GM23338 (cell line): ENCODE measurements around the gene SREK1IP1. TPM values are rescaled to one million over a fixed set of nuclear protein-coding genes. Genes with fewer than 3 reads are reported as not detected.
A peak's percentile ranks its signal among the peaks of the same experiment; 100 is the strongest.

Experiments
- ATAC-seq: fragments of 200-7000 bp; cut with Tn5 transposase; 3 replicates; pipeline ENCODE4 v1.9.1; 2020
- DNase-seq: peaks from one replicate; pipeline ENCODE4 v3.0.0-alpha.2; 2015; ENCODE audit warnings: low spot score
- H2AFZ ChIP-seq: fragments of 200-600 bp; sonication (generic); 2 replicates; pipeline ENCODE4 v1.8.0; 2016; ENCODE audit warnings: antibody characterized with exemption, mild to moderate bottlenecking, moderate library complexity
- H3F3A ChIP-seq: fragments of 200-600 bp; sonication (generic); replicated peaks from 2 replicates; pipeline ENCODE4 v1.8.0; 2017; ENCODE audit warnings: antibody characterized with exemption, mixed run types, low read depth
- H3K27ac ChIP-seq: fragments of 200-600 bp; sonication (generic); 2 replicates; pipeline ENCODE4 v1.6.1; 2016; ENCODE audit warnings: low read depth
- H3K27me3 ChIP-seq: fragments of 200-600 bp; sonication (generic); 2 replicates; pipeline ENCODE4 v1.8.0; 2016; ENCODE audit warnings: mild to moderate bottlenecking, mixed run types, moderate library complexity; ENCODE audit not compliant: insufficient read depth
- H3K36me3 ChIP-seq: fragments of 200-600 bp; sonication (generic); 2 replicates; pipeline ENCODE4 v1.8.0; 2016; ENCODE audit warnings: mild to moderate bottlenecking; ENCODE audit not compliant: insufficient read depth
- H3K4me1 ChIP-seq: fragments of 200-600 bp; sonication (generic); 2 replicates; pipeline ENCODE4 v1.8.0; 2016; ENCODE audit warnings: mild to moderate bottlenecking, moderate library complexity; ENCODE audit not compliant: insufficient read depth
- H3K4me2 ChIP-seq: fragments of 200-600 bp; sonication (generic); 2 replicates; pipeline ENCODE4 v1.7.1; 2017; ENCODE audit warnings: mixed run types
- H3K4me3 ChIP-seq: fragments of 200-600 bp; sonication (generic); 2 replicates; pipeline ENCODE4 v1.6.1; 2016; ENCODE audit warnings: mixed run types
- H3K79me2 ChIP-seq: fragments of 200-600 bp; sonication (generic); replicated peaks from 2 replicates; pipeline ENCODE4 v1.8.0; 2017; ENCODE audit warnings: mild to moderate bottlenecking; ENCODE audit not compliant: insufficient read depth
- H3K9me2 ChIP-seq: fragments of 200-600 bp; sonication (generic); 2 replicates; pipeline ENCODE4 v1.8.0; 2017; ENCODE audit not compliant: insufficient read depth
- H4K20me1 ChIP-seq: fragments of 200-600 bp; sonication (generic); replicated peaks from 2 replicates; pipeline ENCODE4 v1.8.0; 2017; ENCODE audit warnings: mild to moderate bottlenecking; ENCODE audit not compliant: insufficient read depth
- H3K27ac Mint-ChIP-seq: 2 replicates; pipeline ENCODE4 v1.8.0; 2020; ENCODE audit warnings: inconsistent platforms, mild to moderate bottlenecking, moderate library complexity, mixed read lengths
- H3K27me3 Mint-ChIP-seq: 3 replicates; pipeline ENCODE4 v1.8.0; 2022; ENCODE audit warnings: low read depth, mild to moderate bottlenecking, moderate library complexity, mixed read lengths, inconsistent platforms; ENCODE audit not compliant: insufficient read depth, poor library complexity
- H3K36me3 Mint-ChIP-seq: 3 replicates; pipeline ENCODE4 v1.8.0; 2021; ENCODE audit warnings: low read depth, mild to moderate bottlenecking, inconsistent platforms, moderate library complexity, mixed read lengths
- H3K4me1 Mint-ChIP-seq: 3 replicates; pipeline ENCODE4 v1.8.0; 2020; ENCODE audit warnings: mild to moderate bottlenecking, inconsistent platforms, mixed read lengths
- H3K4me3 Mint-ChIP-seq: 3 replicates; pipeline ENCODE4 v1.8.0; 2021; ENCODE audit warnings: moderate library complexity, mild to moderate bottlenecking, inconsistent platforms, mixed read lengths
- H3K9me3 Mint-ChIP-seq: 3 replicates; pipeline ENCODE4 v1.8.0; 2020; ENCODE audit warnings: moderate library complexity, mild to moderate bottlenecking, inconsistent platforms, mixed read lengths
- CTCF ChIP-seq, 2 experiments: fragments of 200-600 bp in 1 of 2; sonication (generic) in 1 of 2; conservative IDR thresholded peaks; 2 replicates each; pipeline versions ENCODE4 v1.5.1 to v1.6.1; 2016 to 2017; ENCODE audit warnings: antibody characterized with exemption in 2 of 2, low read depth in 2 of 2, mild to moderate bottlenecking in 2 of 2, moderate library complexity in 1 of 2
- EZH2 ChIP-seq: fragments of 200-600 bp; sonication (generic); IDR thresholded peaks from one replicate; pipeline ENCODE4 v1.8.0; 2017; ENCODE audit warnings: antibody characterized with exemption, mild to moderate bottlenecking, low read depth; ENCODE audit not compliant: unreplicated experiment
- EZH2phosphoT487 ChIP-seq: fragments of 200-600 bp; sonication (generic); IDR thresholded peaks from one replicate; pipeline ENCODE4 v1.8.1; 2018; ENCODE audit warnings: antibody characterized with exemption; ENCODE audit not compliant: unreplicated experiment
- NANOG ChIP-seq: IDR thresholded peaks from 2 replicates; pipeline ENCODE4 v1.6.1; 2016; ENCODE audit warnings: antibody characterized with exemption, borderline replicate concordance
- REST ChIP-seq: IDR thresholded peaks from one replicate; pipeline ENCODE4 v1.6.1; 2018; ENCODE audit warnings: antibody characterized with exemption; ENCODE audit not compliant: unreplicated experiment
- ZNF331 ChIP-seq: fragments of 250-450 bp; sonication (Bioruptor Pico); IDR thresholded peaks from 2 replicates; pipeline ENCODE4 v1.5.0; 2020; ENCODE audit warnings: low read depth, mild to moderate bottlenecking, moderate library complexity
- ZNF462 ChIP-seq: fragments of 250-450 bp; sonication (Bioruptor Pico); IDR thresholded peaks from 2 replicates; pipeline ENCODE4 v1.5.0; 2020; ENCODE audit warnings: mild to moderate bottlenecking, moderate library complexity
- polyA plus RNA-seq: library from polyadenylated mRNA; unstranded; fragments of >200 nt; fragmentation: Nextera tagmentation; extraction: Ambion mirVana; gene quantifications from 2 replicates; pipeline ENCODE4 v1.2.1, GENCODE V29; 2016
- total RNA-seq: library from RNA; depleted of rRNA; stranded (reverse); fragments of >200 nt; shearing (Covaris generic); gene quantifications from 2 replicates; pipeline ENCODE4 v1.2.3, GENCODE V29; 2014
- TF ChIP-seq, protein P1 (sequence below): IDR thresholded peaks from 2 replicates; pipeline ENCODE4 v1.6.1; 2016; ENCODE audit warnings: antibody characterized with exemption

SREK1IP1 gene
- total and polyA plus RNA-seq, 2 experiments from 2014 or later = 16.7 to 137 TPM

DNA sequence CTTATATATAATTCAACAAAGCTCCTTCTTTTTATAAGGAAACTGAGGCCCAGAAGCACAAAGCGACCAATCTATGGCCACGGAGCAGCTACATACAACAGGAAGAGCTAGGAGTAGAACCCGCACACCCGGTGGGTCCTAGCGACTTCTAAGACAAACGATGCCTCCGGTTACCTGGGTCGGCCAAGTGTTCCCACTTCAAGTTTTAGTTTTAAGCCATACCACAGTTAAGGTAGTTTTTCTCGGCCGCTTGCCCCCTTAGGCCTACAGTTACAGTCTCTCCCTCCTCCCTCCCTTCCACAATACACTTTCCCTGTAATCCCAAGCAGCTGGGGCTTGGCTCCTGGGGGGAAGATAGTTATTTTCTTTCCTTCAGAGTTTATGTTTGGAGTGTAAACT, 533 bp downstream of the SREK1IP1 start:
- Histone ChIP-seq H4K20me1 (no peaks in the 10 kb centered on the region; the same call in 1 of the 2 replicates), H3K27ac (peak overlapping the region; percentile 93), H3K36me3 (no peaks in the 10 kb centered on the region; the same call in none of the 2 replicates), H3K79me2 (peaks cover 90% of the 10 kb centered on the region), H2AFZ (peak overlapping the region; percentile 85), H3K4me3 (peak overlapping the region; percentile 78), H3K4me1 (peaks cover 8% of the 10 kb centered on the region), H3K27me3 (no peaks in the 10 kb centered on the region), H3K4me2 (peak overlapping the region; percentile 91), H3F3A (no peaks in the 10 kb centered on the region), H3K9me2 (no peaks in the 10 kb centered on the region)
- Mint-ChIP-seq H3K27me3 (no peaks in the 10 kb centered on the region), H3K4me1 (peaks cover 19% of the 10 kb centered on the region), H3K9me3 (no peaks in the 10 kb centered on the region), H3K27ac (peak overlapping the region; percentile 100), H3K36me3 (peaks cover 22% of the 10 kb centered on the region), H3K4me3 (peak overlapping the region; percentile 100)
- ATAC-seq (peak; percentile 28), DNase-seq (peak; percentile 57)
- TF ChIP-seq NANOG = no peak
- TF ChIP-seq ZNF331 (CRISPR knock-in tag) = no peak
- TF ChIP-seq ZNF462 = no peak
- no peak for TF ChIP-seq CTCF (conservative IDR thresholded peaks at IDR 0.05; ENCODE audit: low read depth in 2 of 2)
- TF ChIP-seq, protein P1, sequence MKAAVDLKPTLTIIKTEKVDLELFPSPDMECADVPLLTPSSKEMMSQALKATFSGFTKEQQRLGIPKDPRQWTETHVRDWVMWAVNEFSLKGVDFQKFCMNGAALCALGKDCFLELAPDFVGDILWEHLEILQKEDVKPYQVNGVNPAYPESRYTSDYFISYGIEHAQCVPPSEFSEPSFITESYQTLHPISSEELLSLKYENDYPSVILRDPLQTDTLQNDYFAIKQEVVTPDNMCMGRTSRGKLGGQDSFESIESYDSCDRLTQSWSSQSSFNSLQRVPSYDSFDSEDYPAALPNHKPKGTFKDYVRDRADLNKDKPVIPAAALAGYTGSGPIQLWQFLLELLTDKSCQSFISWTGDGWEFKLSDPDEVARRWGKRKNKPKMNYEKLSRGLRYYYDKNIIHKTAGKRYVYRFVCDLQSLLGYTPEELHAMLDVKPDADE = no peak
- TF ChIP-seq EZH2 = no peak
- TF ChIP-seq EZH2phosphoT487 = no peak
- TF ChIP-seq REST = no peak
